H1 (cell line): ENCODE results near the gene ANO2. TPM values are rescaled to one million over a fixed set of nuclear protein-coding genes. Genes with fewer than 3 reads are reported as not detected.

Source experiments
- CTCF ChIA-PET: fragments of 300-600 bp; sonication (Branson Sonifier 250); formaldehyde crosslinking; loops from one replicate; lab custom pipeline; 2021; ENCODE audit not compliant: partially characterized antibody; lab: Charles Lee
- POLR2A ChIA-PET: fragments of 300-600 bp; sonication (Branson Sonifier 250); formaldehyde crosslinking; loops from one replicate; lab custom pipeline; 2021; ENCODE audit warnings: inconsistent platforms; ENCODE audit not compliant: partially characterized antibody; lab: Charles Lee
- DNase-seq, 2 experiments: peaks; one replicate each; pipeline versions ENCODE4 v3.0.0 to v3.0.0-alpha.2; 2010 to 2022; ENCODE audit warnings: low spot score in 2 of 2, low read depth in 1 of 2, mixed read lengths in 1 of 2
- FAIRE-seq: peaks from 2 replicates; lab custom pipeline; 2011; peaks lifted over from hg19 to GRCh38; lab: Jason Lieb, UNC
- H2AFZ ChIP-seq: 2 replicates; pipeline ENCODE4 v1.8.1; 2012; ENCODE audit warnings: low read length, inconsistent platforms
- H2AK5ac ChIP-seq: 2 replicates; pipeline ENCODE4 v1.6.1; 2013; ENCODE audit warnings: low read depth, low read length
- H2BK120ac ChIP-seq: replicated peaks from 2 replicates; pipeline ENCODE3; 2013; ENCODE audit warnings: low read depth, low read length, inconsistent platforms
- H2BK12ac ChIP-seq: 2 replicates; pipeline ENCODE4 v1.6.1; 2013; ENCODE audit warnings: low read depth, low read length
- H2BK15ac ChIP-seq: 2 replicates; pipeline ENCODE4 v1.6.1; 2013; ENCODE audit warnings: low read length
- H2BK20ac ChIP-seq: 2 replicates; pipeline ENCODE4 v1.6.1; 2013; ENCODE audit warnings: low read length
- H2BK5ac ChIP-seq: 2 replicates; pipeline ENCODE4 v1.6.1; 2013; ENCODE audit warnings: low read depth, low read length
- H3K14ac ChIP-seq: 2 replicates; pipeline ENCODE4 v1.6.1; 2013; ENCODE audit warnings: inconsistent platforms; ENCODE audit not compliant: insufficient read length
- H3K18ac ChIP-seq: 2 replicates; pipeline ENCODE4 v1.6.1; 2013; ENCODE audit warnings: low read length; ENCODE audit errors: extremely low read depth
- H3K23ac ChIP-seq: 2 replicates; pipeline ENCODE4 v1.6.1; 2013; ENCODE audit warnings: inconsistent platforms; ENCODE audit not compliant: insufficient read length
- H3K23me2 ChIP-seq: 2 replicates; pipeline ENCODE4 v1.6.1; 2013; ENCODE audit warnings: low read depth, low read length
- H3K27ac ChIP-seq: 2 replicates; pipeline ENCODE4 v1.6.1; 2011; ENCODE audit warnings: low read depth, low read length, inconsistent platforms
- H3K27me3 ChIP-seq, 4 experiments: replicated peaks in 1 of 4; 1 replicate in 1 of 4; 2 replicates in 3 of 4; pipeline versions ENCODE4 v1.6.1 to v1.8.1; 2011 to 2013; ENCODE audit warnings: low read length in 3 of 4, mild to moderate bottlenecking in 3 of 4, inconsistent platforms in 2 of 4, mixed read lengths in 2 of 4, moderate library complexity in 1 of 4; ENCODE audit not compliant: control insufficient read depth in 3 of 4, insufficient read depth in 3 of 4; ENCODE audit errors: extremely low read depth in 1 of 4
- H3K36me3 ChIP-seq, 4 experiments: 2 replicates each; pipeline versions ENCODE4 v1.6.1 to v1.8.1; 2011 to 2013; ENCODE audit warnings: mild to moderate bottlenecking in 4 of 4, low read length in 3 of 4, moderate library complexity in 2 of 4, control low read depth in 1 of 4, inconsistent platforms in 1 of 4; ENCODE audit not compliant: insufficient read depth in 4 of 4, control insufficient read depth in 2 of 4
- H3K4ac ChIP-seq: replicated peaks from 2 replicates; pipeline ENCODE3; 2013; ENCODE audit warnings: low read length, low read depth, mixed read lengths, inconsistent platforms; ENCODE audit not compliant: insufficient read length
- H3K4me1 ChIP-seq, 4 experiments: replicated peaks in 1 of 4; 1 replicate in 1 of 4; 2 replicates in 3 of 4; pipeline versions ENCODE4 v1.6.1 to v1.8.1; 2011 to 2013; ENCODE audit warnings: low read length in 3 of 4, inconsistent platforms in 2 of 4, mixed read lengths in 1 of 4; ENCODE audit not compliant: insufficient read depth in 4 of 4, control insufficient read depth in 3 of 4
- H3K4me2 ChIP-seq, 2 experiments: 2 replicates each; pipeline versions ENCODE4 v1.6.1 to v1.8.1; 2011 to 2013; ENCODE audit warnings: low read depth in 2 of 2, low read length in 2 of 2, control low read depth in 1 of 2, inconsistent platforms in 1 of 2, mild to moderate bottlenecking in 1 of 2; ENCODE audit not compliant: insufficient read depth in 1 of 2
- H3K4me3 ChIP-seq, 4 experiments: fragments of 200-600, 300-600 bp in 1 of 4; sonication (generic), shearing (Covaris generic), sonication (Bioruptor Twin) in 1 of 4; 2 replicates each; pipeline versions ENCODE4 v1.5.1 to v1.8.1; 2011 to 2016; ENCODE audit warnings: low read length in 4 of 4, low read depth in 3 of 4, control low read depth in 2 of 4, inconsistent platforms in 2 of 4, mild to moderate bottlenecking in 2 of 4, mixed read lengths in 1 of 4, moderate library complexity in 1 of 4; ENCODE audit not compliant: insufficient read depth in 2 of 4; ENCODE audit errors: extremely low read depth in 1 of 4
- H3K56ac ChIP-seq: replicated peaks from 2 replicates; pipeline ENCODE3; 2013; ENCODE audit warnings: low read depth, mild to moderate bottlenecking, mixed read lengths, low read length, inconsistent platforms; ENCODE audit not compliant: insufficient read length
- H3K79me1 ChIP-seq: 2 replicates; pipeline ENCODE4 v1.6.1; 2013; ENCODE audit warnings: low read depth, low read length, control low read depth
- H3K79me2 ChIP-seq, 2 experiments: 2 replicates each; pipeline versions ENCODE4 v1.6.1 to v1.8.1; 2012 to 2013; ENCODE audit warnings: low read length in 2 of 2, mild to moderate bottlenecking in 2 of 2, inconsistent platforms in 1 of 2; ENCODE audit not compliant: insufficient read depth in 2 of 2, control insufficient read depth in 1 of 2
- H3K9ac ChIP-seq, 4 experiments: replicated peaks in 1 of 4; 1 replicate in 1 of 4; 2 replicates in 3 of 4; pipeline versions ENCODE4 v1.6.1 to v1.8.1; 2011 to 2013; ENCODE audit warnings: low read depth in 3 of 4, low read length in 3 of 4, control low read depth in 2 of 4, mild to moderate bottlenecking in 2 of 4, moderate library complexity in 2 of 4, inconsistent platforms in 1 of 4; ENCODE audit errors: extremely low read depth in 1 of 4
- H3K9me3 ChIP-seq, 2 experiments: 2 replicates each; pipeline versions ENCODE4 v1.6.1 to v1.8.1; 2012 to 2013; ENCODE audit warnings: mild to moderate bottlenecking in 2 of 2, moderate library complexity in 2 of 2, control low read depth in 1 of 2, inconsistent platforms in 1 of 2, low read depth in 1 of 2, low read length in 1 of 2, mixed read lengths in 1 of 2; ENCODE audit not compliant: insufficient read depth in 2 of 2
- H4K20me1 ChIP-seq, 2 experiments: replicated peaks in 1 of 2; 2 replicates each; pipeline versions ENCODE3 to v1.8.1; 2011 to 2013; ENCODE audit warnings: inconsistent platforms in 2 of 2, low read length in 2 of 2, mild to moderate bottlenecking in 1 of 2; ENCODE audit not compliant: insufficient read depth in 2 of 2, control insufficient read depth in 1 of 2
- H4K5ac ChIP-seq: 2 replicates; pipeline ENCODE4 v1.6.1; 2013; ENCODE audit warnings: low read length, low read depth, mixed read lengths, inconsistent platforms; ENCODE audit not compliant: insufficient read length
- H4K8ac ChIP-seq: 2 replicates; pipeline ENCODE4 v1.8.0; 2013; ENCODE audit warnings: mild to moderate bottlenecking, moderate library complexity, low read length, inconsistent platforms; ENCODE audit not compliant: insufficient read depth; ENCODE audit errors: extremely low read depth
- H4K91ac ChIP-seq: replicated peaks from 2 replicates; pipeline ENCODE3; 2013; ENCODE audit warnings: low read length, mixed read lengths, inconsistent platforms; ENCODE audit not compliant: insufficient read length
- CTCF ChIP-seq, 3 experiments: IDR thresholded peaks; 1 replicate in 2 of 3; 2 replicates in 1 of 3; pipeline versions ENCODE4 v1.5.1 to v1.6.1; 2011; ENCODE audit warnings: low read length in 3 of 3, mild to moderate bottlenecking in 3 of 3, inconsistent platforms in 2 of 3, low read depth in 1 of 3, moderate library complexity in 1 of 3; ENCODE audit not compliant: insufficient read depth in 1 of 3; ENCODE audit errors: control extremely low read depth in 1 of 3
- JUN ChIP-seq: IDR thresholded peaks from 2 replicates; pipeline ENCODE4 v1.6.1; 2011; ENCODE audit warnings: low read depth, mild to moderate bottlenecking, improper control_type of control experiment, low read length
- KDM1A ChIP-seq: fragments of 200-600, 300-600 bp; sonication (generic); IDR thresholded peaks from 2 replicates; pipeline ENCODE4 v1.7.1; 2016; ENCODE audit warnings: mild to moderate bottlenecking, low read length, borderline replicate concordance
- KDM4A ChIP-seq: IDR thresholded peaks from one replicate; pipeline ENCODE4 v1.7.1; 2012; ENCODE audit warnings: low read depth, mild to moderate bottlenecking, moderate library complexity, low read length, inconsistent platforms; ENCODE audit not compliant: severe bottlenecking
- RAD21 ChIP-seq, 2 experiments: IDR thresholded peaks in 1 of 2; conservative IDR thresholded peaks in 1 of 2; 2 replicates each; pipeline ENCODE4 v1.6.1; 2011; ENCODE audit warnings: low read depth in 2 of 2, low read length in 2 of 2, improper control_type of control experiment in 1 of 2, inconsistent platforms in 1 of 2, mild to moderate bottlenecking in 1 of 2, moderate library complexity in 1 of 2
- SAP30 ChIP-seq: fragments of 300-600 bp; sonication (generic); IDR thresholded peaks from 2 replicates; pipeline ENCODE4 v1.7.1; 2012; ENCODE audit warnings: low read length, moderate library complexity, mild to moderate bottlenecking, inconsistent platforms; ENCODE audit not compliant: insufficient read depth, insufficient replicate concordance
- YY1 ChIP-seq: IDR thresholded peaks from 2 replicates; pipeline ENCODE4 v1.6.1; 2011; ENCODE audit warnings: low read depth, mild to moderate bottlenecking, low read length
- WGBS, 2 experiments: shearing (Covaris generic) in 1 of 2; methylation state at CpG; one replicate each; pipeline versions ENCODE4 v1.1.6 to v1.1.7; 2013 to 2015; ENCODE audit warnings: low lambda C conversion rate in 2 of 2, mixed read lengths in 2 of 2, inconsistent platforms in 1 of 2, low coverage in 1 of 2, missing lambda C conversion rate in 1 of 2; ENCODE audit not compliant: insufficient replicate concordance in 2 of 2, insufficient coverage in 1 of 2, insufficient read length in 1 of 2; ENCODE audit errors: extremely low coverage in 1 of 2, missing lambda C conversion rate in 1 of 2; 5-methylcytosine and 5-hydroxymethylcytosine counted together
- polyA plus RNA-seq, 7 experiments: library from polyadenylated mRNA; depleted of rRNA in 3 of 7; stranded (reverse) in 5 of 7; unstranded in 2 of 7; fragments of >200 nt in 5 of 7; fragments of 200-250 nt in 2 of 7; gene quantifications; 1 replicate in 5 of 7; 2 replicates in 1 of 7; 4 replicates in 1 of 7; pipeline versions ENCODE4 v1.2.1 to v1.2.3, GENCODE V29; 2011 to 2013; ENCODE audit warnings: missing spikeins in 2 of 7, mixed read lengths in 2 of 7
- total RNA-seq: library from RNA; stranded (reverse); fragmentation: NEBNext Ultra II Directional; extraction: Animal tissue kit (Norgen Biotek cat#: 25700); gene quantifications from 2 replicates; pipeline ENCODE4 v1.2.1, GENCODE V29; 2021

ANO2 gene
- total and polyA plus RNA-seq, 2 of the 8 experiments (the other 6 are each of a cell fraction or from before 2014, with no cell fraction given), result 1.9 to 5.5 TPM

GRCh38 chr12:5561057-5561456 lies 384.0 kb downstream of the ANO2 start:
- TF ChIP-seq RAD21 (IDR thresholded peaks at IDR 0.05 in 1 of 2, conservative IDR thresholded peaks at IDR 0.05 in 1 of 2; ENCODE audit: low read depth in 2 of 2, low read length in 2 of 2), result peak; percentile 41 to 61; a peak in 3 of 4 replicates
- TF ChIP-seq YY1, result no peak
- peak in 2 of 3 experiments; percentile 22 to 43; a peak in 2 of 4 replicates for TF ChIP-seq CTCF (IDR thresholded peaks at IDR 0.05; ENCODE audit: control extremely low read depth in 1 of 3, insufficient read depth in 1 of 3, low read depth in 1 of 3, low read length in 3 of 3)
- TF ChIP-seq KDM4A, result no peak
- no peak for TF ChIP-seq KDM1A
- TF ChIP-seq JUN, result no peak
- TF ChIP-seq SAP30, result no peak
- TF ChIP-seq, all 59 proteins: peak for 2
- Histone ChIP-seq H3K9me3 (no peaks in the 10 kb centered on the region), H3K79me1 (no peaks in the 10 kb centered on the region), H2AFZ (no peak overlapping the region), H2BK12ac (no peak overlapping the region), H4K5ac (no peak overlapping the region), H3K56ac (no peak overlapping the region), H3K14ac (no peak overlapping the region), H2BK20ac (no peak overlapping the region), H4K91ac (no peak overlapping the region), H3K4me1 (peaks cover 0 to 3% (median 0%) of the 10 kb centered on the region in 4 experiments; a peak in 2 of 7 replicates), H2BK15ac (no peak overlapping the region), H3K9ac (no peak overlapping the region), H3K23ac (no peak overlapping the region), H3K27ac (no peak overlapping the region), H3K36me3 (no peaks in the 10 kb centered on the region), H2BK120ac (no peak overlapping the region), H4K20me1 (no peaks in the 10 kb centered on the region), H3K4ac (no peak overlapping the region), H3K79me2 (no peaks in the 10 kb centered on the region), H3K4me3 (no peak overlapping the region), H3K4me2 (no peak overlapping the region), H3K18ac (no peak overlapping the region), H3K23me2 (no peaks in the 10 kb centered on the region), H4K8ac (no peak overlapping the region), H2BK5ac (no peak overlapping the region), H3K27me3 (no peaks in the 10 kb centered on the region), H2AK5ac (no peak overlapping the region)
- 80% methylated on average over 6 of the region's 6 CpGs; no CpG with 5 or more reads in 1 of the 2 experiments for WGBS, 2 experiments
- DNase-seq (peak in 1 of 2 experiments; percentile 36), FAIRE-seq (no peak)
- CTCF ChIA-PET, result interaction anchor here (0.9 to 4.7 kb wide), 9 partner anchors 9 to 241 kb away, joined by 3 to 29 read pairs (median 3); no protein-coding TSS in a partner anchor
- POLR2A ChIA-PET, result no interaction called here
